ENCODE data around the gene IL19. TPM values are rescaled to one million over a fixed set of nuclear protein-coding genes. Genes with fewer than 3 reads are reported as not detected.
"Not testable (repeated sequence)": the region's sequence is repeated elsewhere in the genome, so short reads cannot be mapped to it uniquely, and the experiment has no call there.

IL19 gene
- total RNA-seq, 1 donor from 2014 or later = not detected

DNA sequence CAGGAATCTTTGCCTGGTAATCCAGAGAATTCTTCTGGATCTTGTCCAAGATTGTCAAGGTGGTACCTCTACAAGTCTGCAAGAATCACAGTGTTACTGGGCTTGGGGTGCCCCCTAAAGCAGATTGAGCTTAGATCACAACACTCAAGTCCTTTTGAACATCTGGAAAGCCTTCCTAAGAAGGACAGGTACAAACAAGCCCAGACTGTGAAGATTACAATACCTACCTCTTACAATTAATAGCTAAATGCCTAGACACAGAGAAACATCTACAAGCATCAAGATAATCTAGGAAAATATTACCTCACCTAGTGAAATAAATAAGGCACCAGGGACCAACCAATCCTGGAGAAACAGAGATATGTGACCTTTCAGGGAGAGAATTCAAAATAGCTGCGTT, 77.4 kb downstream of the IL19 start:
- no peak for TF ChIP-seq CTCF (conservative IDR thresholded peaks at IDR 0.05)
- Mint-ChIP-seq H3K4me3 (no peak overlapping the region), H3K27me3 (peaks cover 32% of the 10 kb centered on the region), H3K4me1 (ENCODE audit: unreplicated experiment) (no peaks in the 10 kb centered on the region), H3K27ac (no peak overlapping the region), H3K36me3 (no peaks in the 10 kb centered on the region), H3K9me3 (peaks cover 10% of the 10 kb centered on the region)
- DNase-seq (ENCODE audit: extremely low spot score, unreplicated experiment) = no peak

DNA sequence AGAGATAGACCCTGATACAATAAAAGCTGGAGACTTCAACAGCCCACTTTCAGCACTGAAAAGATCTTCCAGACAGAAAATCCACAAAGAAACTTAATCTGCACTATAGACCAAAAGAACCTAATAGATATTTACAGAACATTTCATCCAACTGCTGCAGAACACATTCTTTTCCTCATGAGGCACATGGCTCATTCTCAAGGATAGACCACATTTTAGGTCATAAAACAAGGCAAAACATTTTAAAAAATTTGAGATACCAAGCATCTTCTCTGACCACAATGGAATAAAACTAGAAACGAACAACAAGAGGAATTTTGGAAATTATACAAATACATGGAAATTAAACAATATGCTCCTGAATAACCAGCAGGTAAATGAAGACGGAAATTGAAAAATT, 79.8 kb downstream of the IL19 start:
- H3K4me3 Mint-ChIP-seq = no peak overlapping the region
- DNase-seq (ENCODE audit: extremely low spot score, unreplicated experiment) = no peak
- H3K4me1 Mint-ChIP-seq (ENCODE audit: unreplicated experiment) = no peaks in the 10 kb centered on the region
- no peak overlapping the region for H3K27ac Mint-ChIP-seq
- TF ChIP-seq CTCF (conservative IDR thresholded peaks at IDR 0.05) = no peak
- peaks cover 15% of the 10 kb centered on the region for H3K9me3 Mint-ChIP-seq
- no peaks in the 10 kb centered on the region for H3K36me3 Mint-ChIP-seq
- H3K27me3 Mint-ChIP-seq = peaks cover 35% of the 10 kb centered on the region

GRCh38 chr1:206851341-206852010, 80.9 kb downstream of the IL19 start:
- peaks cover 15% of the 10 kb centered on the region for H3K9me3 Mint-ChIP-seq
- no peak overlapping the region for H3K4me3 Mint-ChIP-seq
- no peak for TF ChIP-seq CTCF (conservative IDR thresholded peaks at IDR 0.05)
- no peak overlapping the region for H3K27ac Mint-ChIP-seq
- H3K27me3 Mint-ChIP-seq = peaks cover 35% of the 10 kb centered on the region
- H3K4me1 Mint-ChIP-seq (ENCODE audit: unreplicated experiment) = no peaks in the 10 kb centered on the region
- no peak for DNase-seq (ENCODE audit: extremely low spot score, unreplicated experiment)
- no peaks in the 10 kb centered on the region for H3K36me3 Mint-ChIP-seq

- not testable (repeated sequence) for H3K4me1 Mint-ChIP-seq (ENCODE audit: unreplicated experiment); H3K4me3 Mint-ChIP-seq; H3K36me3 Mint-ChIP-seq; DNase-seq (ENCODE audit: extremely low spot score, unreplicated experiment); H3K27ac Mint-ChIP-seq
- H3K9me3 Mint-ChIP-seq = peaks cover 15% of the 10 kb centered on the region
- H3K27me3 Mint-ChIP-seq = peaks cover 38% of the 10 kb centered on the region
These were observed 82.1 kb downstream of the IL19 start for GRCh38 chr1:206852662-206853061.

- H3K27ac Mint-ChIP-seq; H3K36me3 Mint-ChIP-seq; H3K4me1 Mint-ChIP-seq (ENCODE audit: unreplicated experiment); H3K4me3 Mint-ChIP-seq; DNase-seq (ENCODE audit: extremely low spot score, unreplicated experiment): not testable (repeated sequence)
- Mint-ChIP-seq H3K27me3 (peaks cover 40% of the 10 kb centered on the region), H3K9me3 (peaks cover 15% of the 10 kb centered on the region)
These were observed 83.1 kb downstream of the IL19 start for GRCh38 chr1:206853696-206854095.

DNA sequence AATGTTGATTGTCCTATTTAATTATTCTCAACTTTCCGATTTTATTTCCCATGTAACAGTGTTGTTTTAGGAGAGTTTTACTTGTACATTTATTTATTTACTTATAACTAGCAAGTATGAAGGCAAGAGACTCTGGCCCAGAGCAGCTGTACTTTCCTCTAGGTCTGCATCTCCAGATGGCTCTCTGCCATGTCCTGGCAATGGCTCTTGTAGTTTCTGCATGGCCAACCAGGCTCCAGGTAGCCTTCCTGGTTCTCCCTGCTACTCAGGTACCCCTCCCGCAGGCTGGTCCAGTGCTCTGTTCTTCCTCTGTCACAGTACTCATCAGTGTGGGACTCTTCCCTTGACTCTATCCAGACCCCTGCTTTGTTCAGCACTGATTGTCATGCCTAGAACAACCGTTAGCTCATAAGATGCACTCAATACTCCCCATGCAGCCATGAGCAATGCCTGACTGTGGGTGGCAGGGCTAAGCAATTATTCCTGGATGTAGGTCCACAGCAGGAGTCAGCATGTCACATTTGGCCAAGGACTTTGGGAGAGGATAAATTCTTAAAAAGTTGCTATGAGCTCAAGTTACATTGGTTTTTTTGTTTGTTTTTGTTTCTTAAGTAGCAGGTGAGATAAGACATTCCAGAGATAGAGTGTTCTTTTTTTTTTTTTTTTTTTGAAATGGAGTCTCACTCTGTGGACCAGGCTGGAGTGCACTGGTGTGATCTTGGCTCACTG, 84.0 kb downstream of the IL19 start:
- no peaks in the 10 kb centered on the region for H3K4me1 Mint-ChIP-seq (ENCODE audit: unreplicated experiment)
- no peak overlapping the region for H3K27ac Mint-ChIP-seq
- no peak for TF ChIP-seq CTCF (conservative IDR thresholded peaks at IDR 0.05)
- DNase-seq (ENCODE audit: extremely low spot score, unreplicated experiment) = no peak
- H3K4me3 Mint-ChIP-seq = no peak overlapping the region
- H3K36me3 Mint-ChIP-seq = no peaks in the 10 kb centered on the region
- peaks cover 34% of the 10 kb centered on the region for H3K27me3 Mint-ChIP-seq
- peaks cover 15% of the 10 kb centered on the region for H3K9me3 Mint-ChIP-seq
